HG02870 (cell line): ENCODE data around the gene AIG1.
"Not testable (repeated sequence)": the region's sequence is repeated elsewhere in the genome, so short reads cannot be mapped to it uniquely, and the experiment has no call there.

Experiments used
- ATAC-seq: cut with Tn5 transposase; IDR thresholded peaks from one replicate; pipeline ENCODE4 v1.9.1; 2021; ENCODE audit warnings: mild to moderate bottlenecking, moderate library complexity; ENCODE audit not compliant: unreplicated experiment

AIG1 gene

DNA sequence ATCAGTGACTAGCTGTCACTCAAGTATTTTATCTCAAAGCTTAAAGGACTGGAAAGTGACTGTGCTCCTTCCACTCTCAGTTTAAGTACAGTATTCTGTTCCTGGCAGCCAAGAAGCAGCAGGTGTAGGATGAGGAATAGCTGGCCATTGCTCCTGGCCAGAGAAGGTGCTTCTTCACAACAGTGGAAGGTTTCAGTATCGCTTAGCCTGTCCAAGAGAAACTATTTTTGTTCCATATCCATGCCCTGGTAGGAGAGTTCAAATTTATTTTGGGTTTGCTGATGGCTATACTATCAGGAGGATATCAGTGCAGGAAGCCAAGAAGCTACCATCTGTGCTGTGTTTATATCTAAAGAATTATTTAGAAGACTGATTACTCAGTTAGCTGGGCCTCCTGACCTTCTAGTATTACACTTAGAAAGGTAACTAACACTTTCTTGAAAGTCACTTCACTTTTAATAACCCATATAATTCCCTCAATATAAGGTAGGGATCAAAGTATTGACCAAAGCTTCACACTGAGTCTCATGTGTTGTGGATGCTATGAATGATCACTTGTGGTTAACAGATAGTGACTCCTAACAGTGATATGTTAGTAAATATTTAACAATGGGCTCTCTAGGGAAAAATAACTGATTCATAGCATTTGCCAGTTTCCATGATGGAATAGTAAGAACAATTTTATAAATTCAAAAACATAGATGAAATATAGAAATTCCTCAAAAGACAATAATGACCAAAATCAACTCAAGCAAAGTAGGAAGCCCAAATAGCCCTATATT lies 99.9 kb downstream of the AIG1 start:
- no peak for ATAC-seq

GRCh38 chr6:143163621-143164020 lies 102.9 kb downstream of the AIG1 start:
- ATAC-seq = no peak

DNA sequence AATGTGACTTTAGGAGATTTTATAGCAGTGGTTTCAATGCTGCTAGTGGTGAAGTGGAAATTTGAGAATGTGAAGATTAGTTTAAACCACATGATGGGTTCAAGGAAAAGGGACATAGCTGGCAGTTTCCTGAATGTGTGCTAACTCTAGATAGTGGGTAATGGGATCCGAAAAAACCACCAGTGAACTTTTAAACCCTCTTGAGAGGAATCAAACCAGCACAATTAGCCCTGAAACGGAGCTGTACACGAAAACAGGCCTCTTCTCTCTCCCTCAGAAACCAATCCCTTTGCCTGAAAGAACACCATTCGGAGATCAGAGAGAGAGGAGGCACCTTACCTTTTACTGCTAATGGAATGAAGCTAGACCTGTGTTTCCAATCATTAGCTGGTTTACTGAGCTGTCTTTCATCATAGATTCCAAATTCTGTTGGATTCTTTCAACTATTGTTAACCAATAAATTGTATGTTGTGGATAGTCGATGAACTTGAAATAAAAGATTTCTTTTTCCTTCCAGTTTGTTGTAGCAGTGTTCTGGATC lies 103.9 kb downstream of the AIG1 start:
- ATAC-seq = no peak

GRCh38 chr6:143165315-143165855 lies 104.7 kb downstream of the AIG1 start:
- no peak for ATAC-seq

DNA sequence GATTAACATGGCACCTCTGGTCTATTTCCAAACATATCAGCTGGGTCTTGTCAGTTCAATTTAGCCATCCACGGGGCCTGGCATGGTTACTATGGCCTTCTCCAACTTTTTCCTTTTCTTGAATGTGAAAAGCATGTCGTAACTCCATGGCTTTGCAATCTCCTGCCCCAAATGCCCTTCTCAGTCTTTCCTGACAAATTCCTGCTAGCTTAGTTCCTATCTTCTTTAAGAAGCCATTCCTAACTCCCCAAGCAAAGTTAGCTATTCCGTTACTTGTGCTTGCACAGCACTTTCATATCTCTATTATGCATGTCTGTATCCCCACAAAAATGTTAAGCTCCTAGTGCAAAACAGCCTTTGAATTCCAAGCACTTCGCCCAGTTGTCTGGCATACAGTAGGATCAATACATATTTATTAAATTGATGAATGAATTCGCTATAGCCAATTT lies 105.6 kb downstream of the AIG1 start:
- no peak for ATAC-seq

- no peak for ATAC-seq
Observed at GRCh38 chr6:143167224-143167623, 106.5 kb downstream of the AIG1 start.

GRCh38 chr6:143168396-143168816 lies 107.7 kb downstream of the AIG1 start:
- not testable (repeated sequence) for ATAC-seq

DNA sequence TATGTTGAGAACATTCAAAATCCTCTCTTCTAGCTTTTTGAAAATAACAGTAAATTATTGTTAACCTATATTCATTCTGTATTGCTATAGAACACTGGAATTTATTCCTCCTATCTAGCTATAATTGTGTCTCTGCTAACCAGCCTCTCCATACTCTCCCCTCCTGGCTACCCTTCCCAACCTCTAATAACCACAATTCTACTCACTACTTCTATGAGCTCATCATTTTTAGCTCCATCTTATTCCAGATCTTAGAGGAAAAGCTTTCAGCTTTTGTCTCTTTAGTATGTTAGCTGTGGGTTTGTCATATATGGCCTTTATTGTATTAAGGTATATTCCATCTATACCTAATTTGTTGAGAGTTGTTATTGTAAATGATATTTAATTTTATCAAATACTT lies 108.8 kb downstream of the AIG1 start:
- ATAC-seq = no peak

DNA sequence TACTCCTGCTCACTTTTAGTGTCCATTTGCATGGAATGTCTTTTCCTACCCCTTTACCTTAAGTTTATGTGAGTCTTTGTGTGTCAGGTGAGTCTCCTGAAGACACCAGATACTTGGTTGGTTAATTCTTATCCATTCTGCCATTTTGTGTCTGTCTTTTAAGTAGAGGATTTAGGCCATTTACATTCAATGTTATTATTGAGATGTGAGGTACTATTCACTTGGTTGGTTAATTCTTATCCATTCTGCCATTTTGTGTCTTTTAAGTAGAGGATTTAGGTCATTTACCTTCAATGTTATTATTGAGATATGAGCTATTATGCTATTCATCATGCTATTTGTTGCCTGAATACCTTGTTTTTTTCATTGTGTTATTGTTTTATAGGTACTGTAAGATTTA lies 113.8 kb downstream of the AIG1 start:
- no peak for ATAC-seq

DNA sequence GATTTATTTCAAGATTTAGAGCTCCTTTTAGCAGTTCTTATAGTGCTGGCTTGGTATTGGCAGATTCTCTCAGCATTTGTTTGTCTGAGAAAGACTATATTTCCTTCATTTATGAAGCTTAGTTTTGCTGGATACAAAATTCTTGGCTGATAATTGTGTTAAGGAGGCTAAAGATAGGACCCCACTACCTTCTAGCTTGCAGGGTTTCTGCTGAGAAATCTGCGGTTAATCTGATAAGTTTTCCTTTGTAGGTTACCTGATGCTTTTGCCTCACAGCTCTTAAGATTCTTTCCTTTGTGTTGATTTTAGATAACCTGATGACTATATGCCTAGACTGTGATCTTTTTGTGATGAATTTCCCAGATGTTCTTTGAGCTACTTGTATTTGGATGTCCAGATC lies 114.3 kb downstream of the AIG1 start:
- no peak for ATAC-seq

GRCh38 chr6:143176090-143177021 lies 115.7 kb downstream of the AIG1 start:
- no peak for ATAC-seq

DNA sequence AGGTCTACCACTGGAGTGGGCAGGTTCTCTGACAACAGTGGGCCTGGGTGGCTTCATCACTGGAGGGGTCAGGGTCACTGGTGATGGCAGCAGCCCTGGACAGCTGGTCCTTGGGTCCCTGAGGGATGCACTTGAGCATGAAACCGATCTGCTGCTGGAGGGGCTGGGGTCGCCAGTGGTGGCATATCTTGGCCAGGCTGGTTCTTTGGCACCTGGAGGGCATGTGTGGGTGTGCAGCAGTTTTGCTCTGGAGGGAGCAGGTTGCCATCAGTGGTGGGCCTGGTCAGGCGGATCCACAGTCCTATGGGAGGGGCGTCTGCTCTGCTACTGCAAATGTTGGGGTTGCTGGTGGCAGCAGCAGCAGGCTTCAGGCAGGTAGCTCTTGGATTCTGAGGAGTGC lies 117.0 kb downstream of the AIG1 start:
- ATAC-seq = no peak

DNA sequence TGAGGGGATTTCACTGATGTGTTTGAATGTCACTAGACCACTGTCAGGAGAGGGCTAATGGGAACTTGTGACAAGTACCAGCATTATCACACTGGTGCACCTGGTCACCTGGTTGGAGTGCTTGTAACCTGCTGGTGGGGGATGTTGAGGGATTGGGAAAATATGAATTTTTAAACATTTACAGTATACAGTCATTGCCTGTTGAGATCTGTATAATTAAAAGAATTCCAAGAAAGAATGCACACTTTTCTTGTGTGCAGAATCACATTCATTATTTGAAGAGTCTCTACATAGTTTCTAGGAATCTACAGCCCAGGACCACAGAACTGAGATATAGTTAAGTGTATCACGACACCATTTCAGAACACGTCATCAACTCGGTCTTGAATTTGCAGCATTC lies 118.4 kb downstream of the AIG1 start:
- no peak for ATAC-seq

- ATAC-seq = no peak
Observed at GRCh38 chr6:143179901-143180612, 119.4 kb downstream of the AIG1 start.

- no peak for ATAC-seq
Observed at GRCh38 chr6:143180826-143181225, 120.1 kb downstream of the AIG1 start.

DNA sequence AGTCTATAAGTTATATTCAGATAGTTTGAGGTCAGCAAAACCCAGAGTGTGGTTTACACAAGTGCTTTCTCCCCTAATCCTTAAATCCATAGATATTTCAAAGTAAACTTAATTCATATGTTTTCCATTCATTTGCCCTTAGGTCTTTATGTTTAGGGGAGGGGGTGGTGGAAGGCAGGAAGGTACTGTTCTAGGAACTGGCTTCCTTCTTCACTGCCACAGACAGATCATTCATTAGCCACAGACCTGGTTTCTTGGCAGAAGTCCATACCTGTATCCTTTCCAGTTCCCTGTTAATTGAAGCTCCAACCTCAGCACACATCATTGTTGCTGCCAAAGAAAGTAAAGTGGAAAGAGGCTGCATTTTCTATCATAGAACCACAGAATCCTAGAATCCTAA lies 123.0 kb downstream of the AIG1 start:
- ATAC-seq = no peak

DNA sequence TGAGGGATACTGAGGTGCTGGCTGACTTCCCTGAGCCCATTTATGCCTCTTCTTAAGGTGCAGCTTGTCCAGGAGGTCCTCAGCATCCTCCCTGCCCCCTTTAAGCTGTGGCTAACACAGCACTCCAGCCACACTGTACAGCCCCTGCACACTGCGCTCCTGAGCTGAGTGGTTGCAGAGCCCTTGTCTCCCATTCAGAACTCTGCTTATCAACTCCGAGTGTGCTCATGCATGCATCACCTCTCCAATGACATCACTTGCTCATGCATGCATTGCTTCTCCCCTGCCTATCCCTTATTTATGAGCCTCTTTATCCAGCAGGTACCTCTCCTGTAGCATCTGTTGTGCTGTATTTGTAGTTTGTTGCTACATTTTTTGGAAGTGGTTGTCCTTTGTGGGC lies 124.6 kb downstream of the AIG1 start:
- no peak for ATAC-seq

DNA sequence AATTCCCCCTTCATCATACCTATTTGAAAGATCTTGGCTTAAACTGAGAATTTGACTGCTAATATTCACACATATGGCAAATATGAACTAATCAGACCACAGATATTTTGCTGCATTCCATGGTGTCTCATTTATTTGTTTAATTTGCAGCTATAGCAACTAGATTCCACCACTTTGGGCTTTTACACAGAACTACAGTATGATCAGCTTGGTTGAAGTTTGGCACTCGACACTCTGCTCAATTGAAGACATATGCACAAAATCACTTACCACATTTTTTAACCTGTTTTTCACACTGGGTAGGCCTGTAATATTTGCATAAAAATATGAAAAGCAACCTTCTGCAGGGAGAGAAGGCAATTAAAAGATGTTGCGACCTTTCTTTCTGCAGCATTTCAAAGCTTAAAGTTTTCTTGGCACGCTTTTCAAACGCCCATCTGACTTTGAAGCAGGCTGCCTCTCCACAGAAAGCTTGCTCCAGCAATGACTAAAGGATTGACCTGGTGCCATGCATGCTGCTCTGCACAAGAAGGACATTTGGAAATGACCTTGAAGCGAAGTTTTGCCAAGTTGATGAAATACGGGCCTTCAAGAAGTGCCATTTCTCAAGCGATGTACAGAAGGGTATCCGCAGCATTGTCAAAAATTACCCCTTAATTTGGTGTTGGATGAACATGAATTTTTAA lies 126.7 kb downstream of the AIG1 start:
- ATAC-seq = no peak

- no peak for ATAC-seq
Observed at GRCh38 chr6:143188292-143188691, 127.6 kb downstream of the AIG1 start.

- ATAC-seq = no peak
Observed at GRCh38 chr6:143191361-143191760, 130.7 kb downstream of the AIG1 start.
